ENCODE data around the gene ATPAF2. TPM values are rescaled to one million over a fixed set of nuclear protein-coding genes. Genes with fewer than 3 reads are reported as not detected.

The ATPAF2 gene
- 13.9 TPM for polyA plus RNA-seq (2013, experiment 1 of 2)
- polyA plus RNA-seq (2013, experiment 2 of 2) = 12.1 TPM

- peak within 1 kb of the TSS; percentile 92 for H3K9ac ChIP-seq (ENCODE audit: low read length)
- peak within 1 kb of the TSS; percentile 56 to 82 for H3K18ac ChIP-seq (ENCODE audit: low read depth in 1 of 2, low read length in 2 of 2)
- peak within 1 kb of the TSS in 1 of 2 experiments; percentile 58 for H2BK12ac ChIP-seq (ENCODE audit: low read length in 2 of 2)
- no peaks in the 10 kb centered on the region for H3K9me3 ChIP-seq (ENCODE audit: control insufficient read depth, low read length)
- peak within 1 kb of the TSS; percentile 24 for H2BK120ac ChIP-seq (ENCODE audit: low read depth, low read length)
- under 1% methylated on average over 49 of the region's 67 CpGs for WGBS
- DNase-seq = peak; percentile 99
- H4K91ac ChIP-seq (ENCODE audit: low read length) = peak within 1 kb of the TSS; percentile 70
- H3K27me3 ChIP-seq (ENCODE audit: control insufficient read depth in 1 of 2, insufficient read depth in 1 of 2, low read length in 2 of 2) = no peaks in the 10 kb centered on the region
- peak within 1 kb of the TSS; percentile 68 to 79 for H3K23ac ChIP-seq (ENCODE audit: low read length in 2 of 2)
- peak within 1 kb of the TSS; percentile 48 to 62 for H3K4ac ChIP-seq (ENCODE audit: low read depth in 1 of 2, low read length in 2 of 2)
- peak within 1 kb of the TSS; percentile 67 for H3K4me2 ChIP-seq (ENCODE audit: low read length, poor library complexity, severe bottlenecking)
- H3K27ac ChIP-seq (ENCODE audit: low read length, poor library complexity, severe bottlenecking) = peak within 1 kb of the TSS; percentile 57
- peaks cover 0 to 1% of the 10 kb centered on the region in 2 experiments for H3K36me3 ChIP-seq (ENCODE audit: control insufficient read depth in 1 of 2, insufficient read depth in 2 of 2, low read depth in 1 of 2, low read length in 2 of 2)
- H2AFZ ChIP-seq (ENCODE audit: low read depth, low read length) = peak within 1 kb of the TSS; percentile 89
- H3K14ac ChIP-seq (ENCODE audit: low read length in 2 of 2) = peak within 1 kb of the TSS in 1 of 2 experiments; percentile 51
- H2AK5ac ChIP-seq (ENCODE audit: low read length, severe bottlenecking) = no peak within 1 kb of the TSS
- H3K79me1 ChIP-seq (replicated peaks; ENCODE audit: low read length, poor library complexity, severe bottlenecking) = peaks cover 49% of the 10 kb centered on the region
- peak within 1 kb of the TSS; percentile 92 to 93 for H3K4me3 ChIP-seq (ENCODE audit: insufficient read depth in 1 of 2, low read depth in 1 of 2, low read length in 2 of 2)
- no peak within 1 kb of the TSS for H2BK5ac ChIP-seq (ENCODE audit: low read depth, low read length, poor library complexity, severe bottlenecking)
- H2BK15ac ChIP-seq (ENCODE audit: low read depth, poor library complexity, severe bottlenecking) = peak within 1 kb of the TSS; percentile 54
- H3K4me1 ChIP-seq (ENCODE audit: control insufficient read depth, insufficient read depth, low read depth, low read length) = peaks cover 16% of the 10 kb centered on the region
- H4K8ac ChIP-seq (ENCODE audit: low read length) = peak within 1 kb of the TSS; percentile 78
These were observed at the start of gene ATPAF2, which contains the start of gene GID4 for GRCh38 chr17:18038861-18039534. ATPAF2 (minus strand) TSS chr17:18039168; CDS start chr17:18039013, 155 bp downstream. GID4 (plus strand) TSS chr17:18039408; CDS start chr17:18039465, 57 bp downstream.

DNA sequence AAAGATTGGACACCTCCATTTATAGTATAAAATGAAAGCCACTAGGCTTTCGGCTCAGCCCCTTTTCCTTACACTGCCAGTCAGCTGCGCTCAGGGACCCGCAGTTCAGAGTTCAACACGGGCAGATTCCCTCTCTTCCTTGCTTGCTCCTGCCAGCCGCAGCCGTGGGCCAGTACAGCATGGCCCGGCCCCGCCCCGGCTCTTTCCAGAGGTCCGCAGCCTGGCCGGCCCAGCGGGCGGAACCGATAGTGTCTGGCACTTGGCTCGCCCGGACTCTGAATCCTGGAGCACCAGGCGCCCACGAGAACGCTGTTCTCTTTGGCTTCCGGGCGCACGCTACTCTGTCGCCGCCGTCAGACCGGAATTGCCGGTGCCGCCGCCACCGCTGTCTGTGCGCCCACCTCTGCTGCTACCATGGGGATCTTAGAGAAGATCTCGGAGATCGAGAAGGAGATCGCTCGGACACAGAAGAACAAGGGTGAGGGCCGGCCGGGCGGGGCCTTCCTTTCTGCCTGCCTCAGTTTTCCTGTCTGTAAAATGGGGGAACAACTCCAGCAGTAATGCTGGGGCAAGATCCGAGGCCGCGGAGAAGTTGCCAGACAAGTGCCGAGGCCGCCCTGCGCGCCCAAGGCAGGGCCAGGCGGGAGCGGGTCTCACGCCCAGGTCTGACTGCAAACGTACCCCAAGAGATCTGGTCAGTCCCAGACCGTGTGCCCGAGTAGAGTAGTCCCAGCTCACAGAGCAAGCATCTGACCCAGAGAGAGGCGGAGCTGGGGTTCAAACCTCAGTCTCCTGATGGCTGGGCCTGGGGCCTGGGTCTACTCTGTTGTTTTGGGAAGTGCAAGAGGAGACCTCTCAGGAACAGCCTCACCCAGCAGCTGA, 48.9 kb upstream of the ATPAF2 start, which contains the start of gene DRG2:
TSS of gene DRG2 (plus strand) at position 339 of the 882 bp plus-strand sequence. CDS start at position 415, 76 bp downstream.
- H3K9ac ChIP-seq (ENCODE audit: low read length) = peak within 1 kb of the TSS; percentile 95
- DNase-seq = peak; percentile 92
- peak within 1 kb of the TSS; percentile 26 for H2BK15ac ChIP-seq (ENCODE audit: low read depth, poor library complexity, severe bottlenecking)
- peak within 1 kb of the TSS; percentile 24 to 69 for H3K4ac ChIP-seq (ENCODE audit: low read depth in 1 of 2, low read length in 2 of 2)
- peak within 1 kb of the TSS in 1 of 2 experiments; percentile 17 for H2BK12ac ChIP-seq (ENCODE audit: low read length in 2 of 2)
- H3K79me1 ChIP-seq (replicated peaks; ENCODE audit: low read length, poor library complexity, severe bottlenecking) = peaks cover 19% of the 10 kb centered on the region
- 2% methylated on average over 52 of the region's 52 CpGs for WGBS
- H3K4me2 ChIP-seq (ENCODE audit: low read length, poor library complexity, severe bottlenecking) = peak within 1 kb of the TSS; percentile 95
- H3K18ac ChIP-seq (ENCODE audit: low read depth in 1 of 2, low read length in 2 of 2) = peak within 1 kb of the TSS; percentile 52 to 75
- H3K27me3 ChIP-seq (ENCODE audit: control insufficient read depth in 1 of 2, insufficient read depth in 1 of 2, low read length in 2 of 2) = no peaks in the 10 kb centered on the region
- H4K8ac ChIP-seq (ENCODE audit: low read length) = peak within 1 kb of the TSS; percentile 96
- peak within 1 kb of the TSS in 1 of 2 experiments; percentile 99 for H3K23ac ChIP-seq (ENCODE audit: low read length in 2 of 2)
- no peak within 1 kb of the TSS for H2BK5ac ChIP-seq (ENCODE audit: low read depth, low read length, poor library complexity, severe bottlenecking)
- H3K27ac ChIP-seq (ENCODE audit: low read length, poor library complexity, severe bottlenecking) = peak within 1 kb of the TSS; percentile 39
- H2AK5ac ChIP-seq (ENCODE audit: low read length, severe bottlenecking) = peak within 1 kb of the TSS; percentile 16
- H4K91ac ChIP-seq (ENCODE audit: low read length) = peak within 1 kb of the TSS; percentile 87
- H2AFZ ChIP-seq (ENCODE audit: low read depth, low read length) = peak within 1 kb of the TSS; percentile 64
- no peaks in the 10 kb centered on the region for H3K9me3 ChIP-seq (ENCODE audit: control insufficient read depth, low read length)
- peaks cover 10 to 18% of the 10 kb centered on the region in 2 experiments for H3K36me3 ChIP-seq (ENCODE audit: control insufficient read depth in 1 of 2, insufficient read depth in 2 of 2, low read depth in 1 of 2, low read length in 2 of 2)
- no peak within 1 kb of the TSS for H2BK120ac ChIP-seq (ENCODE audit: low read depth, low read length)
- H3K4me1 ChIP-seq (ENCODE audit: control insufficient read depth, insufficient read depth, low read depth, low read length) = peaks cover 3% of the 10 kb centered on the region
- peak within 1 kb of the TSS; percentile 84 to 89 for H3K4me3 ChIP-seq (ENCODE audit: insufficient read depth in 1 of 2, low read depth in 1 of 2, low read length in 2 of 2)
- peak within 1 kb of the TSS; percentile 60 to 98 for H3K14ac ChIP-seq (ENCODE audit: low read length in 2 of 2)

- Histone ChIP-seq H3K23ac (ENCODE audit: low read length in 2 of 2) (no peak overlapping the region), H2BK15ac (ENCODE audit: low read depth, poor library complexity, severe bottlenecking) (no peak overlapping the region), H2AK5ac (ENCODE audit: low read length, severe bottlenecking) (no peak overlapping the region), H3K27me3 (ENCODE audit: control insufficient read depth in 1 of 2, insufficient read depth in 1 of 2, low read length in 2 of 2) (peaks cover 0 to 5% of the 10 kb centered on the region in 2 experiments), H3K4me2 (ENCODE audit: low read length, poor library complexity, severe bottlenecking) (no peak overlapping the region), H3K27ac (ENCODE audit: low read length, poor library complexity, severe bottlenecking) (no peak overlapping the region), H3K4ac (ENCODE audit: low read depth in 1 of 2, low read length in 2 of 2) (no peak overlapping the region), H2AFZ (ENCODE audit: low read depth, low read length) (no peak overlapping the region), H3K14ac (ENCODE audit: low read length in 2 of 2) (no peak overlapping the region), H3K4me3 (ENCODE audit: insufficient read depth in 1 of 2, low read depth in 1 of 2, low read length in 2 of 2) (no peak overlapping the region), H3K9me3 (ENCODE audit: control insufficient read depth, low read length) (no peaks in the 10 kb centered on the region), H3K9ac (ENCODE audit: low read length) (no peak overlapping the region), H2BK5ac (ENCODE audit: low read depth, low read length, poor library complexity, severe bottlenecking) (no peak overlapping the region), H4K91ac (ENCODE audit: low read length) (no peak overlapping the region), H3K79me1 (replicated peaks; ENCODE audit: low read length, poor library complexity, severe bottlenecking) (peaks cover 4% of the 10 kb centered on the region), H3K18ac (ENCODE audit: low read depth in 1 of 2, low read length in 2 of 2) (no peak overlapping the region), H2BK12ac (ENCODE audit: low read length in 2 of 2) (no peak overlapping the region), H4K8ac (ENCODE audit: low read length) (no peak overlapping the region), H2BK120ac (ENCODE audit: low read depth, low read length) (no peak overlapping the region), H3K4me1 (ENCODE audit: control insufficient read depth, insufficient read depth, low read depth, low read length) (peaks cover 3% of the 10 kb centered on the region), H3K36me3 (ENCODE audit: control insufficient read depth in 1 of 2, insufficient read depth in 2 of 2, low read depth in 1 of 2, low read length in 2 of 2) (no peaks in the 10 kb centered on the region)
- 96% methylated on average over 2 of the region's 4 CpGs for WGBS
- DNase-seq = no peak
These were observed 45.3 kb upstream of the ATPAF2 start for GRCh38 chr17:18084256-18084655.

Data from mesenchymal stem cell (in vitro differentiated cells and primary cell).